Renal cortex interstitium (tissue), 11 donors: ENCODE measurements around the gene SOX11. TPM values are rescaled to one million over a fixed set of nuclear protein-coding genes. Genes with fewer than 3 reads are reported as not detected.

Experiments
- DNase-seq, 11 donors: peaks; one replicate each; pipeline ENCODE4 v3.0.0-alpha.2; 2013; ENCODE audit warnings: low read depth in 9 of 11, low spot score in 4 of 11; ENCODE audit errors: extremely low read depth in 1 of 11
- polyA plus RNA-seq, 3 donors: library from polyadenylated mRNA; unstranded; fragments of 120-200 nt; gene quantifications; one replicate each; pipeline ENCODE4 v1.2.1, GENCODE V29; 2013; ENCODE audit not compliant: insufficient read length in 3 of 3

The SOX11 gene
- polyA plus RNA-seq, 3 donors = 19.0 to 22.1 (median 19.4) TPM

- DNase-seq = no peak
These were observed 7.0 kb upstream of the SOX11 start for GRCh38 chr2:5685225-5685624.

- DNase-seq = no peak
These were observed 6.1 kb upstream of the SOX11 start for GRCh38 chr2:5686068-5686467.

GRCh38 chr2:5686536-5686935 lies 5.6 kb upstream of the SOX11 start:
- no peak for DNase-seq

- no peak for DNase-seq
These were observed 2.4 kb upstream of the SOX11 start for GRCh38 chr2:5689750-5690149.

- DNase-seq = no peak
These were observed 1.9 kb upstream of the SOX11 start for GRCh38 chr2:5690286-5690685.

- peak in 1 of 11 donors; percentile 35 for DNase-seq
These were observed 1.4 kb upstream of the SOX11 start for GRCh38 chr2:5690718-5691220.

- peak in 8 of 11 donors; percentile 64 to 83 (median 72) for DNase-seq
These were observed 781 bp upstream of the SOX11 start for GRCh38 chr2:5691221-5691984.

GRCh38 chr2:5692561-5693286 lies 540 bp downstream of the SOX11 start:
- DNase-seq = peak in 2 of 11 donors; percentile 41 to 42

- DNase-seq = peak in 2 of 11 donors; percentile 32 to 35
These were observed 1.4 kb downstream of the SOX11 start for GRCh38 chr2:5693287-5694201.

GRCh38 chr2:5694306-5694705 lies 2.1 kb downstream of the SOX11 start:
- peak in 1 of 11 donors; percentile 51 for DNase-seq

GRCh38 chr2:5695654-5696403 lies 3.6 kb downstream of the SOX11 start:
- peak in 2 of 11 donors; percentile 32 to 38 for DNase-seq

GRCh38 chr2:5696404-5696944 lies 4.3 kb downstream of the SOX11 start:
- DNase-seq = peak in 1 of 11 donors; percentile 53

- peak in 6 of 11 donors; percentile 41 to 70 (median 60) for DNase-seq
These were observed 4.8 kb downstream of the SOX11 start for GRCh38 chr2:5696945-5697521.

GRCh38 chr2:5697562-5697961 lies 5.4 kb downstream of the SOX11 start:
- DNase-seq = no peak

GRCh38 chr2:5698134-5698533 lies 6.0 kb downstream of the SOX11 start:
- DNase-seq = no peak

- no peak for DNase-seq
These were observed 7.8 kb downstream of the SOX11 start for GRCh38 chr2:5699963-5700362.

- DNase-seq = no peak
These were observed 8.4 kb downstream of the SOX11 start for GRCh38 chr2:5700551-5700950.

GRCh38 chr2:5701266-5701665 lies 9.1 kb downstream of the SOX11 start:
- DNase-seq = no peak
